IPS-20b (cell line): ENCODE measurements around the gene SFMBT1.
A peak's percentile ranks its signal among the peaks of the same experiment; 100 is the strongest.
"Not testable (repeated sequence)": the region's sequence is repeated elsewhere in the genome, so short reads cannot be mapped to it uniquely, and the experiment has no call there.

Experiments
- H3K27ac ChIP-seq: one replicate; pipeline ENCODE4 v1.5.1; 2013; ENCODE audit warnings: low read length
- H3K27me3 ChIP-seq: 2 replicates; pipeline ENCODE4 v1.6.1; 2013; ENCODE audit warnings: mild to moderate bottlenecking, low read length, inconsistent platforms; ENCODE audit not compliant: insufficient read depth
- H3K36me3 ChIP-seq: 2 replicates; pipeline ENCODE4 v1.6.1; 2013; ENCODE audit warnings: low read depth, mild to moderate bottlenecking, inconsistent platforms, low read length, moderate library complexity; ENCODE audit not compliant: insufficient read depth
- H3K4me1 ChIP-seq: 2 replicates; pipeline ENCODE4 v1.6.1; 2013; ENCODE audit warnings: mild to moderate bottlenecking, control low read depth, inconsistent platforms, low read length, moderate library complexity; ENCODE audit not compliant: insufficient read depth
- H3K4me3 ChIP-seq: 2 replicates; pipeline ENCODE4 v1.5.1; 2013; ENCODE audit warnings: mild to moderate bottlenecking, low read length, inconsistent platforms
- H3K9ac ChIP-seq: 2 replicates; pipeline ENCODE4 v1.6.1; 2013; ENCODE audit warnings: low read depth, mild to moderate bottlenecking, inconsistent platforms, low read length, moderate library complexity
- H3K9me3 ChIP-seq: 2 replicates; pipeline ENCODE4 v1.6.1; 2013; ENCODE audit warnings: mild to moderate bottlenecking, low read depth, low read length, inconsistent platforms; ENCODE audit not compliant: insufficient read depth

The SFMBT1 gene

GRCh38 chr3:53044711-53045517, 959 bp downstream of the SFMBT1 start:
- Histone ChIP-seq H3K9me3 (no peaks in the 10 kb centered on the region), H3K27me3 (peaks cover 47% of the 10 kb centered on the region), H3K4me1 (peaks cover 7% of the 10 kb centered on the region), H3K36me3 (no peaks in the 10 kb centered on the region), H3K4me3 (peak overlapping the region; percentile 86), H3K27ac (no peak overlapping the region), H3K9ac (peak overlapping the region; percentile 58; the same call in 1 of the 2 replicates)

DNA sequence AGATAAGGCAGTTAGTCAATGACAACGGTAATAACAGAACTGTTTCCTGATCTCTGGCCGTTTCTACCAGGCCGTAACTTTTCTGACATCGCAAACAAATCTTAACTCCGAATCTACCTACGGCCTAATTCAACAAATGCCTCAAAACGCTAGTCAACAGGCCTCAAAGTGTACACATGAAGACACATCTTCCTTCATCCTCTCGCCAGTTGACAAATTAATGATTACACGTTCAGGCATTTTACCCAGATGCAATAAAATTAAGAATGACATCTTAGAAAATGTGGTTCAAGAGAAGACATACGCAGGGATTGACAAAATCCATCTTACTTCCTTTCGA, 1.5 kb downstream of the SFMBT1 start:
- Histone ChIP-seq H3K4me3 (peak overlapping the region; percentile 86), H3K9me3 (no peaks in the 10 kb centered on the region), H3K4me1 (peaks cover 7% of the 10 kb centered on the region), H3K27ac (no peak overlapping the region), H3K36me3 (no peaks in the 10 kb centered on the region), H3K27me3 (peaks cover 47% of the 10 kb centered on the region), H3K9ac (peak overlapping the region; percentile 58; the same call in 1 of the 2 replicates)

DNA sequence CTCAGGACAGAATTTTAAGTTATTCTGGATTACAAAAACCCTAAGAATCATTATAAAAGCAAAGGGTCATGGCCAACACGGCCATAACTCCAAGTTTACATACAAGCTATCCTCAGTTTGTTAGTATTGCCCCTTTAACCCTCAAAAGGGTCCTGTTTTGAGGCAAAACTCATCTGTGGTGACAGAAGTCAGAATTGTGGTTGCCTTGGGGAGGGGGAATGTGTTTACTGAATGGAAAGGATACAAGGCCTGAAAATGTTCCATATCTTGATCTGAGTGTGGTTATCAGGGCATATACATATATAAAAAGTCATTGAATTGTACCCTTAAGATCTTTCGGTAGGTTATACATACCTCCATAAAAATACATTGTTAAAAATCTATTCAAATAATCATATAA, 2.1 kb downstream of the SFMBT1 start:
- H3K4me1 ChIP-seq = peaks cover 7% of the 10 kb centered on the region

DNA sequence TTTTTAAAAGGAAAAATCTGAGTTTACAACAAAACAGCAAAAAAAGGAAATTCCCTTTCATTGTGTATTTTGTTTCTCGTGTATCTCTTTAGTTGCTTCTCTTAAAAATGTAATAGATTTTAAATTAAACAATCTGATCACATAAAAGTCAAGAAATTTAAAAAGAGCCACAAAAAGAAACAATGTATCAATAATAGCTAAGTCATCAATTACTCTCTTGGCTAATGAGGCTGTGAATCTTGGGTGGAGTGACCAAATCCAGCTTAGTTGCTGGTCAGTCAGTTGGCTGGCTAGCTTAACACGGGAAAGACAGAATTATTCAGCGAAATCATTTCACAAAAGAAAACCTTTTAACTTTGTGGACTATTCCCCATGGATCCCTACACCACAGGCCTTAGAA, 3.2 kb downstream of the SFMBT1 start:
- no peaks in the 10 kb centered on the region for H3K9me3 ChIP-seq
- H3K9ac ChIP-seq = no peak overlapping the region
- no peak overlapping the region for H3K4me3 ChIP-seq
- peaks cover 38% of the 10 kb centered on the region for H3K27me3 ChIP-seq
- H3K36me3 ChIP-seq = no peaks in the 10 kb centered on the region
- H3K4me1 ChIP-seq = peaks cover 7% of the 10 kb centered on the region
- H3K27ac ChIP-seq = no peak overlapping the region

More for the DNA sequence above, 2.1 kb downstream of the SFMBT1 start:
- no peaks in the 10 kb centered on the region for H3K36me3 ChIP-seq
- no peak overlapping the region for H3K27ac ChIP-seq
- H3K9me3 ChIP-seq = no peaks in the 10 kb centered on the region
- no peak overlapping the region for H3K4me3 ChIP-seq
- H3K27me3 ChIP-seq = peaks cover 47% of the 10 kb centered on the region
- no peak overlapping the region for H3K9ac ChIP-seq

GRCh38 chr3:53040351-53040820, 5.5 kb downstream of the SFMBT1 start:
- peaks cover 15% of the 10 kb centered on the region for H3K4me1 ChIP-seq
- H3K27ac ChIP-seq = no peak overlapping the region
- no peak overlapping the region for H3K4me3 ChIP-seq
- no peaks in the 10 kb centered on the region for H3K9me3 ChIP-seq
- no peak overlapping the region for H3K9ac ChIP-seq
- no peaks in the 10 kb centered on the region for H3K36me3 ChIP-seq
- peaks cover 23% of the 10 kb centered on the region for H3K27me3 ChIP-seq

DNA sequence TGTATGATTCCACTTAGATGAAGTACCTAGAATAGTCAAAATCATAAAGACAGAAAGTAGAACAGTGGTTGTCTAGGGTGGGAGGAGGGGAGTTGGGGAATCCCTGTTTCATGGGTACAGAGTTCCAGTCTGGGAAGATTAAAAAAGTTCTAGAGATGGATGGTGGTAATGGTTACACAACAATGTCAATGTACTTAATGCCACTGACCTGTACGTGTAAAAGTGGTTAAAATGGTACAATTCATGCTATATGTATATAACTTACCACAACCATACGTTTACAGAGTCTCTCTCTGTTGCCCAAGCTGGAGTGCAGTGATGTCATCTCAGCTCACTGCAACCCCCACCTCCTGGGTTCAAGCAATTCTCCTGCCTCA, 6.5 kb downstream of the SFMBT1 start:
- Histone ChIP-seq H3K27me3 (peaks cover 18% of the 10 kb centered on the region), H3K9ac (no peak overlapping the region), H3K27ac (no peak overlapping the region), H3K4me3 (no peak overlapping the region), H3K9me3 (no peaks in the 10 kb centered on the region), H3K4me1 (peaks cover 15% of the 10 kb centered on the region), H3K36me3 (no peaks in the 10 kb centered on the region)

DNA sequence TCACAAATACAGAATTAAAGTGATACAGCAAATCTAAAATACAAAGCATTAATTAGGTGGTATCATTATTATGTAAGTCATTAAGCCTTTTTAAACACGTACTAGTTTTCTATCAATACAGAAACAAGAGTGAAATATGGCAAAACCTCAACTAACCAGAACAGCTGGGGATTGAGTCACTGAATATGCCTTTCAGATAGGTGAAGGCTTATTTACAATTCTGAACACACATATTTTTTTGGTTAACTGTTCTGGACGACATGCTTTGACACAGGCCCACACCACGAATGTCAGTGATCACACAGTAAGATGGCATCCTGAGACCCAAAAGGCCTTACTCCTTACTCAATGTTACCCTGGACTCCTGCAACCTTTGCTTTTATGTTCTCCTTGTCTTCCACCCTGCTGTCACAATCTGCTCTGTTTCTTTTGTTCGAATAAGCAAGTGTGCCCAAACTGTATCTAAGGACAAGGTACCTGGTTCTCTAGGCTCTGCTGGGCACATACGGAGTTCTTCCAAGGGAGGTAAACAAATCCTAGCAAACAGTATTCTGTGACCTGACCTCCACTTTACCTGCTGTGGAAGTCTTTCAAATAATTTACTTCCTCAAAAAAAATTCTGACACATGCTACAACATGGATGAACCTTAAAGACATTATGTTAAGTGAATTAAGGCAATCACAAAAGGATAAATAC, 7.0 kb downstream of the SFMBT1 start:
- Histone ChIP-seq H3K36me3 (no peaks in the 10 kb centered on the region), H3K27me3 (peaks cover 13% of the 10 kb centered on the region), H3K9me3 (no peaks in the 10 kb centered on the region), H3K4me3 (no peak overlapping the region), H3K9ac (no peak overlapping the region), H3K4me1 (peaks cover 15% of the 10 kb centered on the region), H3K27ac (no peak overlapping the region)

- Histone ChIP-seq H3K27me3 (no peaks in the 10 kb centered on the region), H3K4me1 (peaks cover 8% of the 10 kb centered on the region; the same call in 1 of the 2 replicates)
Observed at GRCh38 chr3:53035825-53036619, 9.9 kb downstream of the SFMBT1 start.

GRCh38 chr3:53035018-53035417, 10.9 kb downstream of the SFMBT1 start:
- not testable (repeated sequence) for H3K27ac ChIP-seq, H3K36me3 ChIP-seq, H3K9me3 ChIP-seq, H3K4me3 ChIP-seq, H3K27me3 ChIP-seq, H3K9ac ChIP-seq
- peaks cover 18% of the 10 kb centered on the region; the same call in 1 of the 2 replicates for H3K4me1 ChIP-seq

More at GRCh38 chr3:53035825-53036619, 9.9 kb downstream of the SFMBT1 start:
- Histone ChIP-seq H3K27ac (no peak overlapping the region), H3K4me3 (no peak overlapping the region), H3K9me3 (no peaks in the 10 kb centered on the region), H3K9ac (no peak overlapping the region), H3K36me3 (no peaks in the 10 kb centered on the region)

DNA sequence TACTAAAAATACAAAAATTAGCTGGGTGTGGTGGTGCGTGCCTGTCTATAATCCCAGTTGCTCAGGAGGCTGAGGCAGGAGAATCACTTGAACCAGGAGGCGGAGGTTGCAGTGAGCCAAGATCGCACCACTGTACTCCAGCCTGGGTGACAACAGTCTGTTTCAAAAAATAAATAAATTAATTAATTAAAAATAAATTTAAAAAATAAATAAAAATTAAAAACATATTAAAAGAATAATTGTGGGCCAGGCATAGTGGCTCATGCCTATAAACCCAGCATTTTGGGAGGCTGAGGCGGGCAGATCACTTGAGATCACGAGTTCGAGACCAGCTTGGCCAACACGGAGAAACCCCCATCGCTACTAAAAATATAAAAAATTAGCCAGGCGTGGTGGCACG, 11.5 kb downstream of the SFMBT1 start:
- not testable (repeated sequence) for H3K27me3 ChIP-seq, H3K9ac ChIP-seq, H3K9me3 ChIP-seq, H3K4me3 ChIP-seq, H3K36me3 ChIP-seq, H3K27ac ChIP-seq
- peaks cover 25% of the 10 kb centered on the region for H3K4me1 ChIP-seq

- no peaks in the 10 kb centered on the region for H3K27me3 ChIP-seq
- peaks cover 31% of the 10 kb centered on the region for H3K4me1 ChIP-seq
- H3K9me3 ChIP-seq = no peaks in the 10 kb centered on the region
- H3K4me3 ChIP-seq = no peak overlapping the region
- no peaks in the 10 kb centered on the region for H3K36me3 ChIP-seq
- no peak overlapping the region for H3K27ac ChIP-seq
- no peak overlapping the region for H3K9ac ChIP-seq
Observed at GRCh38 chr3:53032609-53033008, 13.3 kb downstream of the SFMBT1 start.
